Ovary (tissue), 3 donors: ENCODE results near the gene FAM117A.

Experiments used
- CTCF ChIP-seq, 3 donors: fragments of 450-650 bp in 2 of 3; fragments of 200-600 bp in 1 of 3; IDR thresholded peaks; one replicate each; pipeline versions ENCODE4 v1.5.1 to v1.8.0; 2016 to 2022; ENCODE audit warnings: antibody characterized with exemption in 3 of 3, mild to moderate bottlenecking in 1 of 3
- EP300 ChIP-seq: sonication (generic); formaldehyde crosslinking; IDR thresholded peaks from one replicate; pipeline ENCODE4 v1.6.1; 2017; ENCODE audit warnings: antibody characterized with exemption
- POLR2A ChIP-seq: fragments of 450-650 bp; IDR thresholded peaks from one replicate; pipeline ENCODE4 v1.6.1; 2017; ENCODE audit warnings: antibody characterized with exemption, mild to moderate bottlenecking, moderate library complexity
- donor health status: DM: no; HTN: no; CAD: no.

- TF ChIP-seq CTCF (IDR thresholded peaks at IDR 0.05) = no peak
- TF ChIP-seq POLR2A = no peak
- TF ChIP-seq EP300 = no peak
Measured at GRCh38 chr17:49715717-49716279, 48.1 kb downstream of the FAM117A start.
